Measurements from ENCODE around the gene HS1BP3. TPM values are rescaled to one million over a fixed set of nuclear protein-coding genes. Genes with fewer than 3 reads are reported as not detected.
A peak's percentile ranks its signal among the peaks of the same experiment; 100 is the strongest.

Gene HS1BP3, protein sequence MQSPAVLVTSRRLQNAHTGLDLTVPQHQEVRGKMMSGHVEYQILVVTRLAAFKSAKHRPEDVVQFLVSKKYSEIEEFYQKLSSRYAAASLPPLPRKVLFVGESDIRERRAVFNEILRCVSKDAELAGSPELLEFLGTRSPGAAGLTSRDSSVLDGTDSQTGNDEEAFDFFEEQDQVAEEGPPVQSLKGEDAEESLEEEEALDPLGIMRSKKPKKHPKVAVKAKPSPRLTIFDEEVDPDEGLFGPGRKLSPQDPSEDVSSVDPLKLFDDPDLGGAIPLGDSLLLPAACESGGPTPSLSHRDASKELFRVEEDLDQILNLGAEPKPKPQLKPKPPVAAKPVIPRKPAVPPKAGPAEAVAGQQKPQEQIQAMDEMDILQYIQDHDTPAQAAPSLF
- 10.5 and 17.1 TPM in 2 replicates for total RNA-seq (2014; rRNA removed; shearing (Covaris generic))
- 10.6 and 10.9 TPM in 2 replicates for polyA plus RNA-seq (2016; fragmentation: Nextera tagmentation; extraction: Ambion mirVana)

DNA sequence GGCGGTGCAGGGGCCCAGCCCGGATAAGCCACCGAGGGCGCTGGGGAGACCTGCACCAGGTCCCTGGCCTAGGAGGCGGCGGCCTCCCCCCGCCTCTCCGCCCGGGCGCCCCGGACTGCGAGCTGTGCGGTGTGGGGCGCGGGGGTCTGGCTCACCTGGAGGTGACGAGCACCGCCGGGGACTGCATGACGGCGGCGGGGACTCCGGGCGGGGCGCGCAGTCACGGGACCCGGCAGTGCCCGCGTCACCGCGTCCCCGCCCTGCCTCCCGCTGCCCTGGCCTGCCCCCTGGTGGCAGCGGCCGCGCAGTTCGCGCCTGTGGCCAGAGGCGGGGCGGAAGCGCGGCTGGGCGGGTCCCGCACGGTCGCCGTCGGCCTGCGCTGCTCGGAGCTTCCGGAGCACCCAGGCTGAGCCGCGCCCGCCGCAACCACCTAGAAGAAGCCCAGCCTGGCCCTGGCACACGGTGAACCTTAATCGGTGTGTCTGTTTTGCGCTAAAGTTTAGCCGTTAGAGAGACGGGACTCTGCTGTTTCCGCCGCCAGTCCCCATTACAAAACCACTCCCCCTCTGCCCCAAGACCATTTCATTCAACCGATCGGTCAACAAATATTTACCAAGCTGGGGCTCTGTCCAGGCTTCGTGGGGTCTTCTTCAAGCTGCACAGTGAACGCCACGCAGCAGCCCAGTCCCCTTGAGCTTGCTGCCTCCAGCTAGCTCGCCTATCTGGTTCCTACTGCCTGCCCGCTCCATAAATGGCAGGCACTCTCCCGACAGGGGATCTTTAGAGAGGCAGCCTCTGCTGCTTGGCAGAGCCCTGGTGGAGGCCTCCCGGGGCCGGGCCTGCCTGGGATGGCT lies at the start of gene HS1BP3:
Gene HS1BP3 (minus strand): TSS at position 222 of the 854 bp plus-strand sequence. CDS start 35 bp downstream, at position 187.
- Histone ChIP-seq H3K4me2 (ENCODE audit: unreplicated experiment) (peak within 1 kb of the TSS; percentile 97), H3K79me2 (ENCODE audit: insufficient read depth) (peaks cover 9% of the 10 kb centered on the region; the same call in 1 of the 2 replicates), H3K9ac (peak within 1 kb of the TSS; percentile 90), H3K27me3 (replicated peaks; ENCODE audit: insufficient read depth) (no peaks in the 10 kb centered on the region; the same call in 1 of the 2 replicates), H4K20me1 (ENCODE audit: insufficient read depth) (no peaks in the 10 kb centered on the region), H2AFZ (peak within 1 kb of the TSS; percentile 100), H3K36me3 (ENCODE audit: low read depth) (no peaks in the 10 kb centered on the region), H3K9me3 (ENCODE audit: low read depth) (no peaks in the 10 kb centered on the region), H3K9me2 (ENCODE audit: insufficient read depth) (no peaks in the 10 kb centered on the region), H3K27ac (peak within 1 kb of the TSS; percentile 42), H3K4me1 (ENCODE audit: insufficient read depth) (peaks cover 7% of the 10 kb centered on the region; the same call in 1 of the 2 replicates), H3F3A (ENCODE audit: insufficient read depth) (no peaks in the 10 kb centered on the region), H3K4me3 (peak within 1 kb of the TSS; percentile 83)
- TF ChIP-seq EZH2 (IDR thresholded peaks at IDR 0.05; ENCODE audit: insufficient read depth, poor library complexity, severe bottlenecking) (no peak), EZH2phosphoT487 (IDR thresholded peaks at IDR 0.05; ENCODE audit: insufficient read depth, low read depth) (no peak)
- DNase-seq: peak; percentile 92
- in situ Hi-C loops (cut with MboI): no loop called here
- WGBS, 2 experiments (ENCODE audit: low coverage in 1 of 2, low lambda C conversion rate in 2 of 2, missing lambda C conversion rate in 2 of 2): 2 to 3% methylated on average over 36 to 50 of the region's 72 CpGs

DNA sequence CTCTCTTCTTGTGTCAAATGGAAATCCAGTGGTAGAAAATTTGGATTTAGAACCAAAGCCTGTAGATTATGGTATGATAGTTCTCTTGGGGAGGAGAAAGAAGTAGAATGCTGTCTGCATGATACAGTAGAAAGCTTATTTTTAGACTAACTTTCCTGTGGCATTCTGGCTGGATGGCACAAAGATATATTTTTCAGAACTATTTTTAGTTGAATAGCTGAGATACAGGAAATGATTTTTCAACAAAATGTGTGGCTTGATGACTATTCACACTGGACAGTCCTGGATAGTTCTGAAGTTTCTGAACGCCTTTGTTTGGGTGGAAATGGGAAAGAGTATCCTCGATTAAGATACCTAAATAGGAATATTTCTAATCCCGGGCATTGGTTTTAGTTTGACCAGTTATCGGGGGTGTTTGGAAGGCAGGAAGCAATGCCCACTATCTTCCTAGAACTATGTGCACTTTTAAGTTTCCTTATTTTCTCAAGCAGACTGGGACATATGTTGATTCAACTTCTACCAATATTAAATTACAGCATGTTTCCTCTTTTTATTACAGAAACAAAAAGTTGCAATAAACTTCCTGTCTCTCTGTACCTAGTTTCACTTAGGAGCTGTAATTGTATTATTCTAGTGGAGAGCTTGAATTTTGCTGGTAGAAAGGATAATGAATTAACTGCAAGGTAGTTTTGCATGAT lies 48.2 kb upstream of the HS1BP3 start:
- Histone ChIP-seq H3F3A (ENCODE audit: insufficient read depth) (no peaks in the 10 kb centered on the region), H4K20me1 (ENCODE audit: insufficient read depth) (no peaks in the 10 kb centered on the region), H3K27ac (no peak overlapping the region), H3K9me3 (ENCODE audit: low read depth) (no peaks in the 10 kb centered on the region), H3K9ac (no peak overlapping the region), H3K4me3 (no peak overlapping the region), H2AFZ (no peak overlapping the region), H3K9me2 (ENCODE audit: insufficient read depth) (no peaks in the 10 kb centered on the region), H3K4me2 (ENCODE audit: unreplicated experiment) (no peak overlapping the region), H3K36me3 (ENCODE audit: low read depth) (no peaks in the 10 kb centered on the region), H3K27me3 (replicated peaks; ENCODE audit: insufficient read depth) (no peaks in the 10 kb centered on the region), H3K4me1 (ENCODE audit: insufficient read depth) (peaks cover 9% of the 10 kb centered on the region; the same call in 1 of the 2 replicates), H3K79me2 (ENCODE audit: insufficient read depth) (no peaks in the 10 kb centered on the region)
- WGBS, 2 experiments (ENCODE audit: low coverage in 1 of 2, low lambda C conversion rate in 2 of 2, missing lambda C conversion rate in 2 of 2): 97% methylated on average over 4 of the region's 4 CpGs
- in situ Hi-C loops (cut with MboI): no loop called here
- TF ChIP-seq EZH2phosphoT487 (IDR thresholded peaks at IDR 0.05; ENCODE audit: insufficient read depth, low read depth): no peak
- no peak for TF ChIP-seq EZH2 (IDR thresholded peaks at IDR 0.05; ENCODE audit: insufficient read depth, poor library complexity, severe bottlenecking)
- no peak for DNase-seq

DNA sequence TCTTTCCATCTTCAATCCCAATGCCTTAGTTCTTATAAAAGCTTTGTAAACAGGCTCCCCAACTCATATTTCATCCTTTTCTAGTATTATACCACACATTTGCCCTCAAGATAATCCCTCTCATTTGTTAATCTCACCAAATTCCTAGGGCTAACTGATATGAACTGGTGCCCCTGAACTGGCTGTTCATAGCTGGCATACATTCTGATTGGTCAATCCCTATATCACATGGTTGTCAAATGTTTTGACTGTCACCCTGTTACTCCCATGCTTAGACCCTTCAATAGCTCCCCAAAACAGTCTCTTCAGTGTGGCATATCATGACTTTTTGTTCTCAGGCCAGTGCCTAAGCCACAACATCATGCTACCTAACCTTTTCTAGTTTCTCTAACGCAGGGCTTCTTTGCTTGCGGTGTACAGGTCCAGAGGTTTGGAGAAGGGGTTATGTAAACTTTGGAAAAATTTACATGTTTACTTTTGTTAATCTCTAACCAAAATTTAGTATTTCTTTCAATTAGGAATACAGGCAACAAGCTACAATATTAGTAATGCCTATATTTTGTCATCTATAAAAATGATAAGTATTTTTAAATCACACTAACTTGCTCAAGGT lies 46.5 kb upstream of the HS1BP3 start:
- TF ChIP-seq EZH2phosphoT487 (IDR thresholded peaks at IDR 0.05; ENCODE audit: insufficient read depth, low read depth) (no peak), EZH2 (IDR thresholded peaks at IDR 0.05; ENCODE audit: insufficient read depth, poor library complexity, severe bottlenecking) (no peak)
- no peaks in the 10 kb centered on the region for H3K9me3 ChIP-seq (ENCODE audit: low read depth)
- no peaks in the 10 kb centered on the region for H3K79me2 ChIP-seq (ENCODE audit: insufficient read depth)
- peaks cover 5% of the 10 kb centered on the region; the same call in 1 of the 2 replicates for H3K4me1 ChIP-seq (ENCODE audit: insufficient read depth)
- H3K27me3 ChIP-seq (replicated peaks; ENCODE audit: insufficient read depth): no peaks in the 10 kb centered on the region
- H3K4me3 ChIP-seq: no peak overlapping the region
- H4K20me1 ChIP-seq (ENCODE audit: insufficient read depth): no peaks in the 10 kb centered on the region
- no peaks in the 10 kb centered on the region for H3F3A ChIP-seq (ENCODE audit: insufficient read depth)
- no peaks in the 10 kb centered on the region for H3K36me3 ChIP-seq (ENCODE audit: low read depth)
- H3K27ac ChIP-seq: no peak overlapping the region
- H2AFZ ChIP-seq: no peak overlapping the region
- 95 to 100% methylated on average over 2 of the region's 2 CpGs for WGBS, 2 experiments (ENCODE audit: low coverage in 1 of 2, low lambda C conversion rate in 2 of 2, missing lambda C conversion rate in 2 of 2)
- H3K9ac ChIP-seq: no peak overlapping the region
- DNase-seq: no peak
- in situ Hi-C loops (cut with MboI): no loop called here
- no peaks in the 10 kb centered on the region for H3K9me2 ChIP-seq (ENCODE audit: insufficient read depth)
- no peak overlapping the region for H3K4me2 ChIP-seq (ENCODE audit: unreplicated experiment)

Measured in GM23248 (cell line).